Fibroblast of the conjunctiva (primary cell): ENCODE results near the gene PPP1R1B.

Experiments used
- DNase-seq: peaks from one replicate; pipeline ENCODE4 v3.0.0-alpha.2; 2010; ENCODE audit warnings: low read depth

The PPP1R1B gene

DNA sequence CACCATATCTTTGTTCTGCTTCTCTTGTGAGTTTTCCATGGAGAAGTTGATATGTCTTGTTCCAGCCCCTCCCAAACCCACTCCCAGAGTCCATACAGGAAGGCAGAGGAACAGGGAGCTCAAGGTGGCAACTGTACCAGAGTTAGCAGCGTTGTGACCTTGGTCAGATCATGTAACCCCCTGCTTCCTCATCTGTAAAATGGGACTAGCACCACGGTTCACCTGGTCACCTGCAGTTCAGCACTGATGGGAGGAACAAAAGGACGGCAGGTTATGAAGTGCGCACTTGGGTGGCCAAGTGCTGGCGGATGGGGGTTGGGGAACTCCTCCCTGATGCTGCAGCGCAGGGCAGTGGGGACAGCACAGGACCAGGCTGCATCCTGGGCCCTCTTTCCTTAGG is 11.3 kb upstream of the PPP1R1B start:
- no peak for DNase-seq

DNA sequence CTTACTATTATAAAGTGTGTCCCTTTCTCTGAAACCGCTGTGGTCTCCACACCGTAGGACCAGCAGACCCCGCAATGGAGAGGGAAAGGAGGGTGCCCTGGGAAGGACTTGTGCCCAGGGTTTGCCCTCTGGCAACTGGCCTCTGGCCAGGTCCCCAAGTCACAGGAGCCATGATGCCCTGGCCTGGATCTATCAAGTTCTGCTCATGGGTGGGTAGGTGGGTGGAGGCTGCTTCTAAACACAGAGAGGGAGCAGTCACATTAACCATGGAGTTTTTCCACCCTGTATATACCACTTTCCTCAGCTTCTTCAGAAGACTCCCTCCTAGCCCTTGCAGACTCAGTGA is 9.7 kb upstream of the PPP1R1B start:
- DNase-seq = no peak

DNA sequence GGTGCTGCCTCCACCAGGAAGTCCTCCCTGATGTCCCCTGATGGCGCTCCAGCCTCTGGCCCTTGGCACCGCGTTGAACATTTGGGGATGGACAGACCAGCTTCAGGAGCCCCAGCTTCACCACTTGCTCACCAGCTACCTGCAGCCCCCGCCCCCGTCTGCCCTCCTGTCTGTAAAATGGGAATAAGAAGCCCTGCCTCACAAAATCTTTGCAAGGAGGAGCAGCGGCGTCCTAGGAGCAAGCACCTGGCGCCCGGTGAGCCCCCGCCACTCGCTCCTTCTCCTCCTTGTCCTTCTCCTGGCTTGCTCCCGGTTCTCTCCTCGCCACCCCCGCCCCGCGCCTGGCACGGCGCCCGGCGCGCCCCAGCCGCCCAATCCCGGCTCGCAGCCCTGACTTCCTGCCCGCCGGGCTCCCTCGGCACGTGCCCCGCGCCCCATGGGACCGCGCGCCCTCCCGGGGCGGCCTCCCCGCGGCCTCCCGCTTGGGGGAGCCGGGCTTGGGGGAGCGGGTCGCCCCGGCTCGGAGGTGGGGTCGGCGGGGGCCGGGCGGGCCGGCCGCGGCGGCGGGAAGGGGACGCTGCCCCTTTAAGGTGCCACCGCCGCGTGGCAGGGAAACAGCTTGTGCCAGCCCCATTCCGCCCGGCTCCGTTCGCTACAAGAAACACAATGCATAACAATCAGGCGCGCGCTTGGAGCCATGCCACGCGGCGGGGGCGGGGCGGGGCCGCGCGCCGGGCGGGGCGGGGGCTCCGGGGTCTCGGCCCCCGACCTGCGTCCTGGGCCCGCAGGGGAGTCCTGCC is 9.1 kb upstream of the PPP1R1B start:
- DNase-seq = no peak

DNA sequence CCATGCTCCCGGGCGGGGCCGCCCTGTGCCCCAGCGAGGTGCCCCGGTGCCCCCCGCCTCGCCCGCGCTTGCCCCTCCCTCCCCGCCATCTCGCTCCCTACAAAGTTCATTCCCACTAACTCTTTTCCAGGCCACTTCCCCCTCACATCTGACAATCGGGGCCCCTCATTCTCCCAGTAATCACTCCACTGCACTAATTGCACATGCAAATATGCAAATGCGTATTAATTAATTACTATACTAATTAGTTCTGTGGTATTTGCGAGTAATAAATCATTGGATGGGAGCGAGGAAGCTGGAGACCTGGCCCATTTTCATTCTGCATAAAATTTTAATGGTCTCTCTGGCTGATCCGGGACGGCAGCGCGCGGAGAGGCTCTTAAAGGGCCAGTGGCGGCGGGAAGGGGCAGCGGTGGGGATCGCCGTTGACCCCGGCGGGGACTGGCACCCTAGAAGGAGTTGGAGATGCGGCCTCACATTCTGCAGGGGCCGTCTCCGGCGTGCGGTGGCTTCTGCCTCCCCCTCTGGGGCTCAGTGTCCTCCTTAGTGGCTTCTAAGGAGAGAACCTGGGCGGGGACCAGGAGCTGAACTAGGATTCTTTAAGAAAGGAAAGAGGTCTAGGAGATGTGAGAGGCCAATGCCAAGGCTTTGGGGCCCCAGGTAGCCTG is 8.4 kb upstream of the PPP1R1B start:
- DNase-seq = no peak

DNA sequence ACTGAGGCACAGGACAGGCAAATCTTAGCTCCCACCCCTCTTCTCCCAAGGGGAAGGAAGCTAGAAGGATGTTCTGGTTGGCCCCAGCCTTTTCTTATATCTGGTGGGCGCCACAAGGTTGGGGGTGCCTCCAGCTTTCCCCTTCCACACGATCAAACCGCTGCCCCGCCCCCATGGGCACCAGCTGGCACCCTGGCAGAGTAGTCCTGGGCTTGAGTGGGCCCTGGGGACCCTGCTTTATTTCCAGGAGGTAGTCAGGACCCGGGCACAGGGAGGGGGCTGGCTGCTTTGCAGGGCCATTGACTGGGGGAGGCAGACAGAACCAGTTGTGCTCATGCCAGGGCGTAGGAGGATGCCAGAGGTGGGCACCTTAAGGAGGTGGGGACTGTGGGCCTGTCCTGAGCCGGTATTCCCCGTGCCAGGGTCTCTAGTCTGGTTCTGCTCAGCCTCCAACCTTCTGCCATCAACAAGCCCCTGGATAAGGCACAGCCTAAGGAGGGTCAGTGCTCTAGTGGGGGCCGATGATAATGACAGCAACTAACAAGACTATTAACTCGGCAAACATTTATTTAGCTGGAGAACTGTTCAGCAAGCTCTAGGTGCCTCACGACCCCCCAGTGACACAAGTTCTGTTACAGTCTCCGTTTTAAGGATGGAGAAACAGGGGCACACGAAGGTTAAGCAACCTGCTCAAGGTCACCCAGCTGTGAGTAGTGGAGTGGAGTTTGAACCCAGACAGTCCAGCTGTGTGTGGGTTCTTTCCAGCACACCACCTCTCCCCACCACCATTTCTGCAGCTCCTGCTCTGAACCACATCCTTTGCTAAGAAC is 7.6 kb upstream of the PPP1R1B start:
- no peak for DNase-seq

DNA sequence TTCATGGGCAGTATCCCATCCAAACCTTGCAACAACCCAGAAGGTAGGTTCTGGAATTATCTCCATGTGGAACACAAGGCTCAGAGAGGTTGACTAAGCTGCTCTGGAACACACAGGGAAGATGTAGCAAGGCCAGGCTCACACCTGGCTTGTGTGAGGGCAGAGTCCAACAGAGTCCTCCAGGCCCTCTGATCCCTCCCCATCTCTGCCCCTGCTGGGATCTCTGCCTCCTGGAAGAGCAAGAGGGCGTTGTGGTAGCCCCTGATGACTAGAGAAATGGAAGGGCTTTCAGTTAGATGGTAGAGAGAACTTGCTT is 7.0 kb upstream of the PPP1R1B start:
- DNase-seq = no peak

DNA sequence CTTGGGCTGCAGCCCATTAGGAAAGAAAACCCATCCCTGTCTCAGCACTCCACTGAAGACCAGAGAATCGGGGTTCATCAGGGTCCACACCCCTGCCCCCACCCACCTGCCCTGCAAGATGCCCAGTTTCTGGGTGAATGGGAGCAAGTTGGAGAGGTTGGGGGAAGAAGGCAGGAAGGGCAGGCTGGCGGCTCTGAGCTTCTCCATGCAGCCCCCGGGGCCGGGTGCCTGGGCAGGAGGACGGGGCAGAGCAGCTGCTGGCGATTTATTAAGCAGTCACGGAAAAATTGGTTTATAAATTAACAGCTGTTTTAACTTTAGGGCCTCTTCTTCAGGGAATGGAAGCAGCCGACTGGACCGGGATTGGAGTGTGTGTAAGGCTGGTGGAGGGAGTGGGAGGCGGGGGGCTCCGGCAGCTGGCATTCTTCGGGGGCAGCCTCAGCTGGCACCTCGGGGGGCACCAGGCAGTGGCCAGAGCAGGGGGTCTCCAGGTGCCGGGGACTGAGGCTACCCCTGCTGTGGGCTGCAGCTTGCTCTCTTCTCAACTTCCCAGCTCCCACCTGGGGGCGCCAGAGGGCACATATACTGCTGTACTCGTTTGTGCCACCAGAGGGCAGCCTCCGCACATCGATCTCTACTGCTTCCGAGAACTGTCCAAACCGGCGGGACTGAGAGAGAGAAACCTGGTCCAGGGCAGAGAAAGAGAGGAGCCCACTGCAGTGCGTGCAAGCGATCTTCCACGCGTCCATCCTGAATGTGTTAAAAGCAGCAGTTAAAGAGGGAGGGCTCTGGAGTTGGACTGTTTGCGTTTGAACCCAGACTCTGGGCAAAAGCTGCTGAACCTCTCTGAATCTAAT is 5.0 kb upstream of the PPP1R1B start:
- DNase-seq = peak; percentile 62

DNA sequence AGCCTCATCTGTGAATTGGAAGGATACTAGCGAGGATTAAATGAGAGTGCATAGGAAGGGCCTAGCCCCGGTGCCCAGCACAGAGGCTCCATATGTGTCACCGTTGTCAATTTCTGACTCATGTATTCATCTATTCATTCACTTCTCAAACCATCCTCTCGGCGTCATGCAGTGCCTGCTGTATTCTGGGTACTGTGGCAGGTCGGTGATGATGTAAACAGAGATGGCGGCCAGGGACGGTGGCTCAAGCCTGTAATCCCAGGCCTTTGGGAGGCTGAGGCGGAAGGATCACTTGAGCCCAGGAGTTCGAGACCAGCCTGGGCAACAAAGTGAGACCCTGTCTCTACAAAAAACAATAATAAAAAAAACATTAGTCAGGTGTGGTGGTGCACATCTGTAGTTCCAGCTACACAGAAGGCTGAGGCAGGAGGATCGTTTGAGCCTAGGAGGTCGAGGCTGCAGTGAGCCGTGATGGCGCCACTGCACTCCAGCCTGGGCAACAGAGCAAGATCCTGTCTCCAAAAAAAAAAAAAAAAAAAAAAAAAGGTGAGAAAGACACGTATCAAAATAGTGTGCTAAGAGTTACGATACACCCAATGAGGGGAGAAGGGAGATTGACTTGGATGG is 4.3 kb upstream of the PPP1R1B start:
- no peak for DNase-seq

DNA sequence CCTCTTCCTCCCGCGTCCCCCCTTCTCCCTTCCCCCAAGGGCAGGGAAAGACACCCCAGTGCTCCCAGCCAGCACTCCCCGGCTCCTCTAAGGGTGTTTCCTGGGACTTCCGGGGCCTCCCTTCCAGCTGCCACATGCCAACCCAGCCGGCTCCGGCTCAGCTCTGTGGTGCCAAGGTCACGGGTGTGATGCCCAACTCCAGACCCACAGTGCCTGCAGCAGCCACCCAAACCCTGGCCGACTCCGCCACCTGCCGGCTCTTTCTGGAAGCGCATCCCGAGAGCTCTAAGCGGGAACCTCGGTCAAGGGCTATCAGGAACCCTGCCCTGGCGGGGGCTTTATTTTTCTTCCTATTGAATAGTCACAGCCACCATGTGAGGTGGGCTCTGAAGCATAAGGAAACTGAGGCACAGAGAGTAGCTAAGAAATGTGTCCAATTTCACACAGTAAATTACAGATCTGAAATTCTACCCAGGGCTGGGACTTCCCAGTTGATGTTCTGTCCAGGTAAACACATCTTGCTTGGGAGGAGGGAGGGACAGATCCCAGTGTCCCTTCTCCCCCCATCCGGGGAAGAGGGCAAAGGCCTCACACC is 3.3 kb upstream of the PPP1R1B start:
- DNase-seq = peak; percentile 35

DNA sequence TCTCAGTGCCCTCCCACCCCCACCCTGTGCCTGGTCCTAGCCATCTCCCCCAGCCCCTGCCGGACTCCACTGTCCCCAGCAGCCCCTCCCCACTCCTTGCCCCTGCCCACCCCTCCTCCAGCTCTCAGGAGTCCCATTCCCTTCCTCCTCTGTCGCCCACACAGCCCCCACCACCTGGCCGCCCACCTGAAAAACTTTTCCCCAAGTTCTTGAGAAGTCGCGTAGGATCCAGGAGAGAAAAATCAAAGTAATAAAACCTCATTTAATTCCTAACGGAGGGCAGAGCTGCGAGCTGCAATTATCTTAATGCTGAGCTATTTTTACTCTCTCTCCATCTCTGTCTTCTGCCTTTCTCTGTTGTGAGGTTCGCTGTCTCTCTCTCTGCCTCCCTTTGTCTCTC is 2.4 kb upstream of the PPP1R1B start:
- no peak for DNase-seq

DNA sequence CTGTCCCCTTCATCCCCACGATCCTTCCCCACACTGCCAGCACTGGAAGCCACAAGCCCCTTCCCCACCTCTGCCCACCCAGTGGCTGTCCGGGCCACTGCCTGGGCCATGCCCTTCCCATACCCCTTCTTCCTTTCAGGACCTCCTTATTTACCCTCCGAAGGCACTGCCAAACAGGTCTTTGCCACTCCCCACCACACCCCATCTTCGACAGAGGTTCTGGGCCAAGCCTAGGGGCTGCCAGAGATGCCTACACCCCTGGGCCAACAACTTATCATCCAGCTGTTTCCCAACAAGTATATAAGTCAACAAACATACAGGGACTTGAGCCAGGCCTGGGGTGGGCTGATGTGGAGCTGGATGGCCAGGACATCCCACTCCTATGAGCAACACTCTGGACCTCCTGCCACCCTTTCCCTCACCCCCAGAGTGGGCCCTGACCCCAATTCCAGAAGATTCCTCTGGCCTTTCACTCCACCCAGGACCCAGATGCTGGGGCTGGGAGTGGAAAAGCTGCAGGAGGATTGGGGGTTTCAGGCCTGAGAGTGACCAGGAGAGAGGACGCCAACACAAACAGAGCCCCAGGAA is 1.5 kb upstream of the PPP1R1B start:
- peak; percentile 30 for DNase-seq

DNA sequence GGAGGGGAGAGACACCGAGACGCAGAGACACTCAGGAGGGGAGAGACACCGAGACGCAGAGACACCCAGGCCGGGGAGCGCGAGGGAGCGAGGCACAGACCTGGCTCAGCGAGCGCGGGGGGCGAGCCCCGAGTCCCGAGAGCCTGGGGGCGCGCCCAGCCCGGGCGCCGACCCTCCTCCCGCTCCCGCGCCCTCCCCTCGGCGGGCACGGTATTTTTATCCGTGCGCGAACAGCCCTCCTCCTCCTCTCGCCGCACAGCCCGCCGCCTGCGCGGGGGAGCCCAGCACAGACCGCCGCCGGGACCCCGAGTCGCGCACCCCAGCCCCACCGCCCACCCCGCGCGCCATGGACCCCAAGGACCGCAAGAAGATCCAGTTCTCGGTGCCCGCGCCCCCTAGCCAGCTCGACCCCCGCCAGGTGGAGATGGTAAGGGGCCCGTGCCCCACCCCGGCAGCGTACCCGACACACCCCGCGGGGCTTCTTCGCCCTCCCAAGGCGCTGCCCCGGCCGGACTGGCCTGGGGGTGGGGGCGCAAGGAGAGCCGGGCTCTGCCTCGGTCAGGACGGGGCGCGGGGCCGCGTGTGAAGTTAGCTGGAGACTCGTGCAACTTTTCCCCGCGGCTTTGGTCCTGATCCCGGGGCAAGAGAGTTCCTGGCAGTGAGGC is 427 bp downstream of the PPP1R1B start:
- no peak for DNase-seq

DNA sequence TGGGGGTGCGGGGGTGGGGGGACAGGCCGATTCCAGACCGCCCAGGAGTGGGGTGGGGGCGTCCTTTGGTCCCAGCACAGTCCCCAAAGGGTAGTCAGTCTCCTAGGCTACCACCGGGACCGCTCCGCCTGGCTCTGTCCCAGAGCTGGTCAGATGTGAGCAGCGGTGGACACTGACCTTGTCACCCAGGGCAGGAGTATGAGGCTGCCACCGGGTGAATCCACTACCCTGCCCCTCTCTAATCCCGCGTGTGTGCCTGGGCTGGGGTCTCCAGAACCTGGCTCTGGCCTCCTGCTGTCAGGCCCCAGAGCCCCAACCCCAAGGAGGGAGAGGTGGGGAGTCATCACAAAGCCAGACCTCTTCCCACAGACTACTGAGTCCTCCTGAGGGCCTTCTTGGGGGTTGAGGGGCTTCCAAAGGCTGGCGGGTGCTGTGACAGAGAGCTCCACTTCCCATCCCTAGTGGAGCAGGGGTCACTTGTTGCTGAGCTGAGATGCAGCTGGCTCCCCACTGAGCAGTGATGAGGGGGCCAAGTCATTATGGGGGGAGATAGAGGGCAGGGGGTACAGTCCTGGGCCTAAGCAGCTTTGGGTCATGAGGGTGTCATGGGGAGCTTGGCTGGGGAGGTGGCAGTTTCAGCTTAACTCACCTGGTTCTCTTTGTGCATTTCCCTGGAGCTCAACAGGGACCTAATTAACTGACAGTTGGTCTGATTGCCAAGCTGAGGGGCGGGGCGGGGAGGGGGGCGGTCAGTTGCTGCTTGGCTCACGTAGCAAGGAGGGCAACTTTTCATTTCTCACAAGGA is 1.2 kb downstream of the PPP1R1B start:
- DNase-seq = no peak

DNA sequence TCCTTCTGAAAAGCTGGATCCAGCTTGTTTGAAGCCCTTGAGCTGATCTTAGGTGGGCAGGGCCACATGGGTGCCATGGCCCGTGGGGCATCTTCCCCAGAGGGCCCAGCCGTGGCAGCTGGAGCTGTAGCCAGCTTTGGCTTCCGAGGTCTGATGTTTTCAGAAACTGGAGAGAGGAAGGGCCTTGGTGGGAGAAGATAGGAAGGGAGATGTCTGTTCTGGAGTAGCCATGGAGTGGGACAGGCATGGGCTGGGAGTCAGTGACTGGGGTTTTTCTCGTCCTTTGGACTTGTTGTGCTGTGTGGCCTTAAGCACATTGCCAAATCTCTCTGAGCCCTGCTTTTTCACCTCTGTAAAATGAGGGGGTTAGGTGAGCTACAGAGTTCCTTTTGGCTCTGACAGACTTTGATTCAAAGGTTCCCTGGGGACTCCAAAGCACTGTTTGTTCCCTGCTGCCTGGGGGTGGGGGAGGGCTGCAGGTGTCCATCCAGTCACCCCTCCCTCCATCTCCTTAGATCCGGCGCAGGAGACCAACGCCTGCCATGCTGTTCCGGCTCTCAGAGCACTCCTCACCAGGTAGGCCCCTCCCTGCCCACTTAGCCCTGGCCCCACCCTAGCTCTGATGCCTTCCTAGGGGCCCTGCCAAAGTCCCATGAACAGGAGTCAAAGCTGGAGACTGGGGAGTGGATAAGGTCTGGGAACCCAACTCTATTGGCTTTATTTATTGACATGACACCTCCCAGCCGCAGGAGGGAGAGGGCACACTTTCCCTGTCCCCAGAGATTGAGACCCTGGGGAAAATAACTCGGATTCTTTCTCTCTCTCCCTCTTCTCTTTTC is 2.1 kb downstream of the PPP1R1B start:
- DNase-seq = no peak

DNA sequence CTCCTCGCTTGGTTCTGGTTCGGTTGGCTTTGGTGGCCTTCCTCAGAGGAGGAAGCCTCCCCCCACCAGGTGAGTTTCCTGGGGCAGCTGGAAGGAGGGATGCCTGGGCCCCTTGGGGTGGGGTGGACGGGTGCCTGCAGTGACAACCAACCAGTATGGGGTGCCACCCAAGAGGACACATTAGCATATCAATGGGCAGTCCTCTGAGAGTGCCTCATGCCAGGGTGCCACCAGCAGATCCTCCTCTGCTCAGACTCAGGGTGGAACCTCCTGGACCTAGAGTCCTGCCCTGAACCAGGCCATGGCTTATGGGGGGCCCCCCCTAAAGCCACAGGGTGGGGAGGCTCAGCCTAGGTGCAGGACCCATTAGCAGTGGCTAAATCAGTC is 2.7 kb downstream of the PPP1R1B start:
- DNase-seq = no peak

DNA sequence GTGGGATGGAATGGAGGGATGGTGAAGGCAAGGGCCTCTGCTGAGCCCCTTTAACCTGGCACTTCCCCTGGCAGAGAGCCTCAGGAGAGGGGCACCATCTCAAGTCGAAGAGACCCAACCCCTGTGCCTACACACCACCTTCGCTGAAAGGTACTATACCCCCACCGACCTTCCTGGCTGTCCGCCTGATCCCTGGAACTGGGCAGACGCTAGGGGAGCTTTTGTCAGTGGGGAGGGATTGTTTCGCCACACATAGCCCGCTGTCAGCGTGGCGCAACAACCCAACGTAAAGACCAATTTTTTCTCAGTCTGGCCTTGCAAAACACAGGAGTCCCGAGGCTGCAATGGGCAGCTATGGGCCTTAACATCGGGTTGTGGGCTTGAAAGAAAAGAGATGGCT is 3.1 kb downstream of the PPP1R1B start:
- DNase-seq = no peak

DNA sequence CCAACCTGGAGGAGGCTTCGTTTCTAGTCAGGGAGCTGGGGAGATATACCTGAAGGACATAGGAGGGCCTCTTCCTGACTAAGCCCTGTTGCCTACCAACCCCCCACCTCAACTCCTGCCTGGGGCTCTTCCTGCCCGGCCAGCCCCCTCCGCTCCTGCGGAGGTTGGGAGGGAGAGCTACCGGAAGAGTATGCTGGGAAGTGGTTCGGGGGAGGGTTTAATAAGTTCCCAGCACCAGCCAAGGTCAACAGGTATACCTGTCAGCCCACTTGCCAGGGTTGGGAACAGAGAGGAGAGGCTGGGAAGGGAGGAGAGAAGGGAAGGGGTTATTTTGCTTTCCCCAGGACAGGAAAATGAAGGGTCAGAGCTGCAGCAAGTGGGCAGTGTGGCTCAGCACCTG is 4.7 kb downstream of the PPP1R1B start:
- DNase-seq = no peak

DNA sequence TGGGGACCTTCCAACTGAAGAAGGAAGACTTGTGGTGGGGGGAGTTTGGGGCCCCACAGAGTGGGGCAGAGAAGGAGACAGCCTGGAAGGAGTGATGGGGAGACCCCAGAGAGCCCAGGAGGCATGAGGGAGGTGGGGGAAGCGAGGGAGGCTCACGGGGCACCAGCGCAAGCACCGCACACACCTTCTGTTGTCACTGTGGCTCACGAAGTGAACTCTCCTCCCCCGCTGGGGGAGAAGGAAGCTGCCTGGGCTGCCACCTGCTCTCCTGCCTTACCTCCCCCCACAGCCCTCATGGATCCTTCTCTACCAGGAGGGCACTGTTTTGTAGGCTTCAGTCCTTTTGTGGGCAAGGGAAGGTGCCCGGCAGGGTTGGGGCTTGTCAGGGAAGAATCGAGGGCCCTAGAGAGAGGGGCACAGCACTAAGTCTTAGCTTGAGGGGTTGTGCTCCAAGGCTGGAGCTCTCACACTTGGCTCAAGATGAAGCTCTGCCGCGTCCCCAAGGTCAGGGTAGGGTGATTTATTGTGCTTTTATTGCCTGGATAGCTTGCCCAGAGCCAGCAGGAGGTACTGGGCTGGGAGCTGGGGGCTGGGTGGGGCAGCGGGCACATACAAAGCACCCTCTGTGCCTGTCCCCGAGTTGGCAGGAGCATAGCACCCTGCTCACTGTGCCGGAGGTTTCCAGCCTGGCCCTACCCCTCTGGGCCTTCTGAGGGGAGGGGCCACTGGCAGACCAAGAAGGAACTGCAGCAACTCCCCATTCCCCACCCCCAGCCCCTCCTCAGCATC is 5.6 kb downstream of the PPP1R1B start:
- no peak for DNase-seq
